GM21390 (cell line): ENCODE results near the gene KRT8.

Source experiments
- ATAC-seq: cut with Tn5 transposase; IDR thresholded peaks from one replicate; pipeline ENCODE4 v1.9.1; 2021; ENCODE audit not compliant: unreplicated experiment

Gene KRT8

GRCh38 chr12:52925717-52926595 is 21.1 kb upstream of the KRT8 start:
- no peak for ATAC-seq

- ATAC-seq: no peak
These were observed 20.2 kb upstream of the KRT8 start for GRCh38 chr12:52924764-52925716.

GRCh38 chr12:52921488-52922165 is 16.8 kb upstream of the KRT8 start:
- no peak for ATAC-seq

GRCh38 chr12:52920937-52921336 is 16.1 kb upstream of the KRT8 start:
- ATAC-seq: no peak

- ATAC-seq: no peak
These were observed 13.9 kb upstream of the KRT8 start for GRCh38 chr12:52918784-52919183.

GRCh38 chr12:52918351-52918750 is 13.5 kb upstream of the KRT8 start:
- ATAC-seq: no peak

GRCh38 chr12:52917800-52918199 is 12.9 kb upstream of the KRT8 start:
- ATAC-seq: no peak

- ATAC-seq: no peak
These were observed 11.3 kb upstream of the KRT8 start for GRCh38 chr12:52916216-52916615.

GRCh38 chr12:52915637-52916036 is 10.8 kb upstream of the KRT8 start:
- ATAC-seq: no peak

- ATAC-seq: no peak
These were observed 9.8 kb upstream of the KRT8 start for GRCh38 chr12:52914576-52915121.

GRCh38 chr12:52913431-52913821 is 8.6 kb upstream of the KRT8 start:
- ATAC-seq: no peak

GRCh38 chr12:52912711-52913430 is 8.0 kb upstream of the KRT8 start:
- no peak for ATAC-seq

GRCh38 chr12:52910248-52910883 is 5.5 kb upstream of the KRT8 start:
- ATAC-seq: no peak

- no peak for ATAC-seq
These were observed 4.9 kb upstream of the KRT8 start for GRCh38 chr12:52909796-52910195.

GRCh38 chr12:52909331-52909730 is 4.5 kb upstream of the KRT8 start:
- no peak for ATAC-seq

- ATAC-seq: no peak
These were observed 2.4 kb upstream of the KRT8 start for GRCh38 chr12:52907092-52907810.

- ATAC-seq: no peak
These were observed 1.3 kb upstream of the KRT8 start for GRCh38 chr12:52906191-52906601.

- no peak for ATAC-seq
These were observed 894 bp downstream of the KRT8 start for GRCh38 chr12:52903855-52904508.
